HG03097 (cell line): ENCODE data around the gene PKNOX2.

Experiments
- ATAC-seq: cut with Tn5 transposase; IDR thresholded peaks from one replicate; pipeline ENCODE4 v1.9.1; 2021; ENCODE audit not compliant: unreplicated experiment, low FRiP score

Gene PKNOX2

DNA sequence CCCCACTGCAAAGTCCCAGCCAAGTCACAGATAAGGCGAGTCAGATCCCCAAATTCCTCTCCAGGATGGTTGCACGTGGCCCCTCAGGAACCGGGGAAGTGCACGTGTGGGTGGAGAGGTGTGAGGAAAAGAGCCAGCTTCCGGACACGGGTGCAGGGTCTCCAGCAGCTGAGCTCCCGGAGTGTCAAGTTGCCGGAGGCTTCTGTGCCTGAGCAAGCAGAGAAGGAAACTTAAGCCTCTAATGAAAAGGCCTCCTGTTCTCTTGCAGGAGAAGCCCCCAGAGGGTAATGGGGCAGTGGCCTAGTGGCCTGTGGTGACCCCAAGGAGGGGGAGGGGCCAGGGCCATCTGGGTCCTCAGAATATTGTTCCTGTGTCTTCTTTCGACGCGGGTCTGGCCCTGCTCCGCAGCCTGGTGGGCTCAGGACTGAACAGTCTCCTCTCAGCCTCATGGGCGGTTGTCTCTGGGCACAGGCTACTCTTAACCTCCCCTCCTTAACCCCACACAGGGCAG, 183.6 kb downstream of the PKNOX2 start:
- ATAC-seq: no peak

DNA sequence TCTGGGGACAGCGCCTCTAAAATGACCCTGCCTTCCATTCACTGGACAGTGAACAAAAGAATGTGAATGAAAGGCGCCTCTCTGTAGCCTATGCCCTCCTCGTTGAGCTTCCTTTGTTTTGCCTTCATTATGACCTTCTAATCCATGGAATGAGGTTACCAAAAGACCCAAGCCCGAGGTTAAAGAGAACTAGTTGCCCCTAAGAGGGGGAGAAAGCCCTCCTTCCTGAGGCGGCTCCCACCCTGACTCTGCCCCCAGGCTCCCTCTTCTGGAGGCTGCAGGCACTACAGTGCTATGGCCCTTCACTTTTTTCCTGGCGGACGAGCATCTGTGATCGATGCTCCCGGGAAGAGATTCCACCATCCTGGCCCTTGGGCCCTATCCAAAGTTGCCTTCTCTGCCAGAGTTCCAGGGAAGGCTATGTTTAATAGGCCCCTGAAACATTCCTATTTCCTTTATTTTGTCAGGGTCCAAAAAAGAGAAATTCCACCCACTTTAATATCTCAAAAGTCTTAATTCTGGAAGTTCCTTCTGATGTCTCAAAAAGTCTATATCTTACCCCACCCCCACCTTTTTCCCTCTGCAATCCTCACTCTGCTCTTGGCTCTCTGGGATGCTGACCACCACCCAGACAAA, 184.2 kb downstream of the PKNOX2 start:
- ATAC-seq: no peak

DNA sequence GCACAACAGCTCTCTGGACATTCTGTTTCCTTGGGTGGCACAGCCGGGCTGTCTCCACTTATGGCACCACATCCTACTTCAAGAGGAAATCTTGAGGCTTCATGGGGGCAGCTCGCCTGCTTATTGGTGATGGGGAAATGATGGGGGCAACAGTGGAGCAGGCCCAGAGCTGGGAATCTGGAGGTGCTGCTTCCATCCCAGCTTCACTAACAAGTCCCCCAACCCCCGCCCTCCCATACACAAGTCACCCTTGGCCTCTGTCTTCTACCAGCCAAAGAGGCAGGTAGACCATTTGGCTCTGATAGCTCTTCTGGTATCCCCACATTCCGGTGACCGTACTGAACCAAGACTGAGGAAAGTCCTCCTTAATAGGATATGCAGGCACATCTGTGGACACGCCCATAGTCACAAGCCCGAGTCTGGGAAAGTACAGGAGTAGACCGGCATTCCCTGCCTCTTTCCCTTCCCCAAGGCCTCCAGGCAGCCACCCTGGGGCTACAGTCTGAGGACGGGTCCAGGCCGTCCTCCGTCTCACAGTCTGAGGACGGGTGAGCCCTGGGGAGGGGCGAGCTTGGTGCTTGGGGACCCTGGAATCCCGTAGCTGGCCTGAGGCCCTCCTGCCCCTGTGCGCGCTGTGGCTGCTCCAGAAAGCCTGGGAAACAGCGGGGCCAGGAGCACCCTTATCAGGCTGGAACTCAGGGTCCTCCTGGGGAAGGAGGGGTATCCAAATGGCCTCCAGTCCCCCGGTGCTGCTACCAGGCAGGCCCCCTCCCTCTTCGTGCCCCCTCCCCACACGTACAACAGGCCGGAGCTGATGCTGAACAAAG, 185.9 kb downstream of the PKNOX2 start:
- no peak for ATAC-seq

DNA sequence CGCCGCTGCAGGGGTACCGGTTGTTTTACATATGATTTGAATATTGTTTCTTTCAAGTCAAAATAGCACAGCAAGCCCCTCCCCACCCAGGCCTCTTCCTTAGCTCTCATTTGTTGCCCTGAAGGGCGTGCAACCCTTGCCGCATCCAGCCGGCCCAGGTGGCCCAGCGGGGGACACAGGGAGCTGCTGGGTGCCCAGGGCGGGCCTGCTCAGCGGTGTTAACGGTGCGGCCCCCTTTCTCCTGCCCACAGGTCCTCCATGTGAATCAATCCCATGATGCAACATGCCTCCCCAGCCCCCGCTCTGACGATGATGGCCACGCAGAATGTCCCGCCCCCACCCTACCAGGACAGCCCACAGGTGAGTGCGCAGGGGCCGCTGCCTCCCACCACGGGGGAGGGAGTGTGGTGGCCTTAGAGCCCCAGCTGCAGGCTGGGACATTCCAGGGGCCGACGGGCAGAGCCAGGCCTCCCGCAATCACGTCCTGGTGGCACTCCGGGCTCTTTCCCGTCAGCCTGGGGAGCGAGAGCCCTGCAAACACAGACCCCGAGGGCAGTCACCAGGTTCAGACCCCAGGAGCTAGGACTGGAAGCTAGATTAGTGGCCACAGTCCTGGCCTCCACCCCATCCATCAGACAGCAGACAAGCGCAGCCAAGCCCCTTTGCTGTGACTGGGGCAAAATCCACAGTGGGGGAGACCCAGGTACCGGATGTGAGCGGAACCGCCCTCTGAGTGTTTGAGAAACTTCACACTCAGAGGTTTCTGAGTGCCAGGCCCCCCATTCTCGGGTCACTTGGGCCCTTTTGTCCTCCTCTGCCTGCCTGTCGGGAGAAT, 186.7 kb downstream of the PKNOX2 start:
- no peak for ATAC-seq

DNA sequence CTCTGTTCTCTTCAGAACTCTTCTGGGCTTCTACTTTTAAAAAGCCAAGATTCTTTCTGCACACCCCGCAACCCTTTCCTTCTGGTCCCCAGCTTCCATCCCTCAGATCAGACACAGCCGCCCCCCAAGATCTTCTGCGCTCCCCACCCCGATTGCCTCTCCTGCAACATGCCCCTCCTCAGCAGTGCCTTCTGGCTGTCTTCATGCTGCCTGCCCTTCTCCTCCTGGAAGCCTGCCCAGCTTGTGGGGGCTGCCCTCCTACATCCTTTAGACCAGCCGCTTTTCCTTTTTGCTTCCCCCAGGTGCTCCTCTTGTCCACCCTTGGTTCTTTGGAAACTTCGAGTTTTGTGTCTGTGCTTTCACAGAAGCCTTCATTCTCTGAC, 187.3 kb downstream of the PKNOX2 start:
- no peak for ATAC-seq

DNA sequence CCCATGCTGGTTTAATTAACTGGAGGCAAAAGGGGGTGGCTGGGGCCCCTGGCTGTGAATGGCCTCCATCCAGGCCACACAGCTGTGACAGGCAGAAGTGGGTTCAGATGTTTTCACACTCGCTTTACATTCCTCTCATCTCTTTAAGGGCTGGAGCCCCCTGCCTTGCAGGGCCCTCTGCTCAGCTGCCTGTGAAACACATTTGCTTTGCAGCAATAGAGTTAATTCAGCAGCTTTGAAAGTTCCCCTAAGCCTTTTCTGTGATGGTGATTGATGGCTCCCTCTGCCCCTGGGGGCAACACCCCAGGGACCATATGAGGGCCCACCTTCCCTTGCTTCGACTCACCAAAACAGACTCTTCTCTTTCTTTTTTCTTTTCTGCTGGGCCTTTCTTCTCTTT, 192.2 kb downstream of the PKNOX2 start:
- no peak for ATAC-seq

DNA sequence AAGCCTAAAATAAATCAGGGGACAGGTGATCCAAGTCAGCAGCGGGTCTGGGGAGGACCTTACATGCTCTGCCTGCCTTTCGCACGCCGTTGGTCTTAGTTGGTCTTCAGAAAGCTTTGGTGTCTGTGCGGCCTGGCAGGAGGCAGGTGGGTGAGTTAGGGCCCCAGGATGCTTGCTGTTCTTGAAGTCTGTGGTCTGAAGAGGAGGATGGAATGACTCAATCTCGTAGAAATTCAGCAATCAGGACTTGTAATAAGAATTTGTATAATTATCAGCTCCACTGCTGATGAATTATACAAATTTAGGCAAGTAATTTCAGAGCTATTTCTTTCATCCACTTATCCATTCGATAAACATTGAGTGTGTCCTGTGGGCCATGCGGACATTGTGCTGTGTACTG, 193.0 kb downstream of the PKNOX2 start:
- no peak for ATAC-seq

DNA sequence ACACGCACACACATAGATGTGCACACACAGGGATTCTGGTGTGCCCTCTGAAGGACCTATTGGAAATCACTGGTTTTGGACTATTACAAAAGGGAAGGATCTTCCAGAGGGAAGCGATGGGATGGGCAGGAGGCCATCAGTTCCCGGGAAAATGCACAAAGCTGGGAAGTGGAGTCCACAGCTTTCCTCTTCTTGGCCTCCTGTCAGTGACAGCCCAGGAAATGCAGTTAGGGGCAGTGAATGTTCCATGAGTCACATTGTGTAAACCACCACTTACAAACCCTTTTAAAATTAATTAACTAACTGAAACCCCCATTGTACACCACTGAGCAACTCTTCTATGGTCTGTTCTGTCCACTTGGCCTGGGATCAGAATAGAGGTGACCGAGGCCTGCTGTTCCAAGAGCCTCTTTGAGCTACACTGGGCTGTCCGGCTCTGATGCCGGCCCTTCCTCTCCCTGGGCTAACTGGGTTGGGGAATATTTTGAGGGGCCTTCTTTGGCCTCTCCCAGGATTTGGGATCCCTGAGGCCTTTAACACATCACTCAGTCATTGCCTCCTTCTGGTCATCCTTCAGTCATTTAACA, 193.8 kb downstream of the PKNOX2 start:
- no peak for ATAC-seq

DNA sequence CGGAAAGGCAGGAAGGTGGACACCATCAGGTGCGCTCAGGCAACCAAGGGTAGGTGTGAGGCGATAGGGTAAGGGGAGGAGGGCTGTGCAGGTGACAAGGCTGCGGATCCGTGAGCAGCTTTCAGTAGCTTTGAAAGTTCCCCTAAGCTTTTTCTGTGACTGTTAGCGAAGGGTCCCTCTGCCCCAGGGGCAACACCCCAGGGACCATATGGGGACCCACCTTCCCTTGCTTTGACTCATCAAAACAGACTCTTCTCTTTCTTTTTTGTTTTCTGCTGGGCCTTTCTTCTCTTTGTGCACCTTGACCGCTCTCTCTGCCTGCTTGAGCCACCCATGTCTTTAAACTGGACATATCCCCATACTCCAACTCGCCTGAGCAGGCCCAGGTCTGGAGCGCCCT, 194.6 kb downstream of the PKNOX2 start:
- ATAC-seq: no peak

DNA sequence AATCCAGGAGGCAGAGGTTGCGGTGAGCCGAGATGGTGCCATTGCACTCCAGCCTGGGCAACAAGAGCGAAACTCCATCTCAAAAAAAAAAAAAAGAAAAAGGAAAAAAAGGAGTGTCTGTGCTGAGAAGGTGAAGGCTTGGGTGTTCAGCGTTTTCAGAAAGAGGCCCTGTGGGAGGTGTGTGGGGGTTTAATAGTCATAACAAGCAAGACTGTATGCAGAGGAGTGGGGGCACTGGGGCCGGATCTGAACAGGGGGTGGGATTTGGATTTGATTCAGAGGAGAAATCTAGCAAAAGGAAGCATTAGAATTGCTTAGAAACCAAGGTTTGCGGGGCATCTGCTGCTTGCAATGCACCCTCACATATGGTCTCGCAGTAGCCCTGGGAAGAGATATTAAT, 195.5 kb downstream of the PKNOX2 start:
- no peak for ATAC-seq

DNA sequence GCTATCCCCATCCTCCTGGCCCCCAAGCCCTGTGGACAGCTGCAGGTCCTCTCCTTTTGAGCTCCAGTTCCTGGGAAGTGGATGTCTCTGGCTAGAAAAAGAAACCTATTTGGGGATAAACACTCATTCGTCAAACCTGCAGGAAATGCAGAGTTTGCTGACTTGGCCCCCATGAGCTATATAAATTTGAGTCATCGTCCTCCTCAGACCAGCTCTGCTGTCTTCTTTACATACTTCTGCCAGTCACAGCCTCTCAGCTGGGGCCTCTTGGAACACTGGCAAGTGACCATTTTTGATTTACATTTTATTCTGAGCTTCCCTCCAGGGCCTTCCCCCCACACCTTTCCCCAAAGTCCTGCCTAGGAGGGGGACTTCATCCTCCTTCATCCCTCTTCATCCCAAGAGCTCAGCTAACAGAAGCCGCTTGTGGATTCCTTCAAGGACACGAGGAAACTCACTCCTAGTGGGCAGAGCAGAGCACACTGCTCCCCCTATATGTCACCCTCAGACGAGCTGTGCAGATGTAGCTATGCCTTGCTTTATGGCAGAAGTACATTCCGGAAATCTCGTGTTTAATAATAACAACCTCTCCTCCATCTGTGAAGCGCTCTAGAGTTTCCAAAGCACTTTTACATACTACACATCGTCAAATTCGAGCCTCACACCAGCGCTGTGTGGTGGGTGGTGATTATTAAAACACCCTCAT, 199.7 kb downstream of the PKNOX2 start:
- ATAC-seq: no peak

DNA sequence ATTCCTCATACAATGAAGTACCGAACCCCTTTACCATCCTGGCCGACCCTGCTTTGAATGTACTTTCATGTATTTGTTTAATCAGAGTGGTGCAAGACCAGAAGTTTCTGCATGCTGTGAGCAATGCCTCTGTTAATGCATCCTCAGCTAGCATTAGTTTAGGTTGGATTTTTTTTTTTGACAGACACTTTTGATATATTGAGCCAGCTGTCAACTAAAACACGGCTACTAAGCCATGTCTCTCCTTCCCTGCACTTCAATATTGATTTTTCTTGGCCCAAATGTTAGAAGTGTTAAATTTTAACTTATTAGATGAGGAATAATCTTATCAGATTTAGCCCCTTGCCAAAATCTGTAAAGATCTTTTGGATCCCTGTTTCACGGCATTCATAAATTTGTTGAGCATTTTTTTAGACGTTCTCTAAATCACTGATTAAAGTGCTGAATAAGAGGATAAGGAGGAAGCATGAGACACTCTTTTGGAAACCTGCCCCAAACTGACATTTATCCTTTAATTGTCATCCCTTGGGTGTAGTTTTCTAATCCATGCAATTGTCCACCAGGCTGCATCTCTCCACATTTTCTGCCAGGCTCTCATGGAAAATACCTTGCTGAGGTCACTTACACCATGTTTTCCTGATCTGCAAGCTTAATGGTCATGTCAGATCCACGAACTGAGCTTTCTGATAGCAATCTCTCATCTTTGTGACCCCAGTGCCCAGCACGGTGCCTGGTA, 200.8 kb downstream of the PKNOX2 start:
- no peak for ATAC-seq

DNA sequence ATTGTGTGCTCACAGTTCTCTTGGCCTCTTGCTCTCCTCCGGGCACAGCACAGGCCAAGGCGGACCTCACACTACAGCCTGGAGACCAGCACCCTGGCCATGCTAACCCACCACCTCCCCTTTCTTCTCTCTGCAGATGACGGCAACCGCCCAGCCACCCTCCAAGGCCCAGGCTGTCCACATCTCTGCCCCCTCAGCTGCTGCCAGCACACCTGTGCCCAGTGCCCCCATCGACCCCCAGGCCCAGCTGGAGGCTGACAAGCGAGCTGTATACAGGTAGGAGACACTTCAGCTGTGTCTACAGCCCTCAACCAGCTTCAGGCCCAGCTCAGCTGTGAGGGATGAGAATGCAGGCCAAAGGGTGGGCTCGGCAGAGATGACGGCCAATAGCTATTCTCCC, 203.2 kb downstream of the PKNOX2 start:
- ATAC-seq: no peak

DNA sequence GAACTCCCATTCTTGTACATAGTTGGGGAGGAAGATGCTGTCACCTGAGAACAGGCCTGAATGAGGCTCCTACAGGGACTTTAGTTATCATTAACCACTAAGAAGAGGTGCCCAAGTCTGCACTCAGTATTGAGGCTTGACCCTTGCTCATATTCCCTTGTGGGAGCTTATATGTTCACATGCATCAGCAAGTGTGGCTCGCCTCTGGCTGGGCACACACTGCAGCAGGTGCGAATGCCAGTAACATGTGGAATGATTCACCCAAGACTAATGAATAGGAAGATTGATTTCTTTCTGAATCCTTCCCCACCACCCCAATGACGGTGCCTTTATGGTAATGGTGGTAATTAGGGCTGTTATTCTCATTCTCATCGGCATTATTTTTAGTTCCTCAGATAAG, 204.2 kb downstream of the PKNOX2 start:
- no peak for ATAC-seq

DNA sequence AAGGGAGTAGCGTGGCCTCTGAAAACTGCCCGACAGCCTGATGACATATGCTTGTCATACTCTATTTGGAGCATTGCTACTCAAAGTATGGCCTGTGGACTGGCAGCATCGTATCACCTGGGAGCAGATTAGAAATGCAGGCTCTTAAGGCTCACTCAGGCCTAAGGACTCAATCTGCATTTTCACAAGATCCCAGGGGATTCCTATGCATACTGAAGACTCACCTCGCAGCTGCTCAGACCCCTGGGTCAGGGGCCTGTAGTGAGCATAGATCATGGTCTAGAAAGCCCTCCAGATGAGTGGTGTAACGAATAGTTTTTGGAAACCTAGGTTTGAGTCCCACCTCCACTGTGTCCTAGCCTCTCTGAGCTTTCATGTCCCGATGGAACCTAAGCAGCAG, 205.3 kb downstream of the PKNOX2 start:
- ATAC-seq: no peak

DNA sequence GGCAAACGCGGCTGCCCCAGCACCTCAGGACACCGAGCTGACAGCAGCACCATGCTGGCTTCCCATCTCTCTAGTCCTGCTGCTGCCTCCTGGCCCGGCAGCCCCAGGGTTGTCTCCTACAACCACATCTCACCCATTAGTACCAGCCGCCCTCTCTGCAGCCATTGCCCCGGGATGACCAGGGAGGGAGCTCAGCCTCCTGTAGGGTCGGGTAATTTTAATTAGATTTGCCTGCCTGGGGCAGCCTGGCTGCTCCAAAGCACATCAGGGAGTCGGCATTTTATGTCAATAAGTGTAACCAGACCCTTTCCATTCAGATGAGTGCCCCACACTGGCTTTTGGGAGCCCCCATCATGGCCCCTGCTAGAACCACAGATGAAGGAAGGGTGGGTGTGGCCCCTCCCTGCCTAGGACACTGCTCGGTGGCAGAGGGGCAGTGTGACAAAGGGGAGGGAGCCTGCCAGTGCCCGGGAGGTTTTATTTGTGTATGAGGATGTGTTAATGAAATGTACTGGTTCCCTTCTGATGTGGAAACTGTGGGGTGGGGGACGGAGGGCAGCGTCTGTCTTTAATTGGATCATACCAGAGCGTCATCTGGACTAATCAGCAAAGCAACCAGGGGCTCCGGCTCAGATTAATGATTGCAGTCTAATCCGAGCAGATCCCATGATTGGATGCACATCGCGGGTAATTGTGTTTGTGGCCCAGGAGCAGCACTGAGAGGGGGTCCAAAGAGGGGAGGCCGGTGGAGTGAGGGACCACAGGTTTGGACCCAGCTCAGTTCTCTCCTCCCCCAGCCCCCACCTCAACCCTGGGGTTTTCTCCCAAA, 206.2 kb downstream of the PKNOX2 start:
- no peak for ATAC-seq

DNA sequence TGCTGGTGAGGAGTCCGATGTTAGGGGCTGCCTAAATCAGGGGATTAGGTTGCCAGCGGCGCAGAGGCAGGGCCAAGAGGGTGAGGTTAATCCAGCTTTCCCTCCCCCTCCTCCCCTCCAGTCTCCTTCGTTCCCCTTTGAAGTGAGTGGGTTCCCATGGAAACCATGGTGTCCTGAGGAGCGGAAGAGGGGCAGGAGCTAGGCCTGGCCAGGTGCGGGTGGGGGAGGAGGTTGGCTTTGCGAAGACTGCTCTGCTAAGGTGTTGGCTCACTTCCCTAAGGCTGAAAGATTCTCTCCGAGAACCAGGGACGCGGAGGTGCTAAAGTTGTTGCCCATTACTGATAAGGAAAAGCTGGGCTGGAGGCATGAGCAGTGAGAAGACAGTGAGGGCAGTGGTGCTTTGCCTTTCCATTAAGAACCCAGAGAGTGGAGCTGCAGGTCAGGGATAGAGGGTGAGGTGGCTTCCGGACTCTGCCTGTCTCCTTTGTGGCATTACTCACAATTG, 206.9 kb downstream of the PKNOX2 start:
- no peak for ATAC-seq

DNA sequence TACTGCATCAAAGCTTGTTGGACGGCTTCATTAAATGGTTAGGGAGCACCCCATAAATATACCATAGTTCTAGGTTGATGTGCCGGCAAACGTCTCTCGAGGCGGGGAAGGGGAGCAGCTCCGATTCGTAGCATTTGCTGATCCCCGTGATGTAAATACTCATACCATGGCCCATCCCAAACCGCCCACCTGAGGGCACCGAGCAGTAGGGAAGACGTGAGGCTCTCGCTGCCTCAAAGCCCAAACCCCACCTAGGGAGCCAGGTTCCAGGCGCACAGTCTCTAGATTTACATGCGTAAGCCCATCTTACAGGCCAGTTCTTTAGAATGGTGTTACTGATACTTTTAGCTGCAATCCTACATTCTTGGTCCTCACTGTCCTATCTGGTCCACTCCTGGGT, 207.5 kb downstream of the PKNOX2 start:
- no peak for ATAC-seq

DNA sequence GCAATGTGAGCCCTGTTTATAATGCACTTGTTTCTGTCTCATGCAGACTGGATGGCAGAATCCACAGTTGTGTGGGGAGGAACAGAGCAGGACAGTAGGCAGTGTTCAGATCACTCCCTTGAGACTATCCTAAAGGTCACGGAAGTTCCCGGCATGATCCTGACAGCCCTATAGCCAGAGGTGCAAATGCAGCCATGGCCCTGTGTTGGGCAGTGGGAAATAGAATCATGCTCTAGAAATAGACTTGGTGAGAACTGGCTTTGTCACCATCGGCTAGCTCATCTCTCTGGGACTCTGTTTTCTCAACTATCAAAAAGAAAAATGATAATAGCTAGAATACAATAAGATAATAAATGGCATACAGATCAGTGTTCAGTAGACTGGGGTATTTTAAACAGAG, 208.4 kb downstream of the PKNOX2 start:
- no peak for ATAC-seq
